Measurements from ENCODE around the gene ATP4A.

DNA sequence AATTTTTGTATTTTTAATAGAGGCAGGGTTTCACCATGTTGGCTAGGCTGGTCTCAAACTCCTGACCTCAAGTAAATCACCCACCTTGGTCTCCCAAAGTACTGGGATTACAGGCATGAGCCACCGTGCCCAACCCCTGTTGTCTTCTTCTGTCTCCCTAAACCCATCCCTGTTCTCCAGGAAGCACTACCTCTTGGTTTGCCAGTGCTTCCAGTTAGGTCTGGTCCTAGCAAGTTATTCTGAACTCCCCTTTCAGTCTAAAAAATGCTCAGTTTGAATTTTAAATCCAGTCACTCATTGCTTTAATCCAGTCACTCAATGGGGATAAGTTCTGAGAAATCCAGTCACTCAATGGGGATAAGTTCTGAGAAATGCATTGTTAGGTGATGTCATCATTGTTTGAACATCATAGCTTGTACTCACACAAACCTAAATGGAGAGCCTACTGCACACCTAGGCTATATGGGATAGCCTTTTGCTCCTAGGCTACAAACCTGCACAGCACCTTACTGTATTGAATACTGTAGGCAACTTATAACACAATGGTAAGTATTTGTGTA is 8.0 kb upstream of the ATP4A start:
- TF ChIP-seq POLR2AphosphoS5 (IDR thresholded peaks at IDR 0.05), result no peak
- TF ChIP-seq POLR2A (IDR thresholded peaks at IDR 0.05), result no peak
